Measurements from ENCODE around the gene HPS5. TPM values are rescaled to one million over a fixed set of nuclear protein-coding genes. Genes with fewer than 3 reads are reported as not detected.

HPS5 gene
- total and polyA plus RNA-seq, 2 of the 13 experiments (the other 11 are each of a cell fraction or from before 2014, with no cell fraction given), result 6.6 to 25.5 TPM

DNA sequence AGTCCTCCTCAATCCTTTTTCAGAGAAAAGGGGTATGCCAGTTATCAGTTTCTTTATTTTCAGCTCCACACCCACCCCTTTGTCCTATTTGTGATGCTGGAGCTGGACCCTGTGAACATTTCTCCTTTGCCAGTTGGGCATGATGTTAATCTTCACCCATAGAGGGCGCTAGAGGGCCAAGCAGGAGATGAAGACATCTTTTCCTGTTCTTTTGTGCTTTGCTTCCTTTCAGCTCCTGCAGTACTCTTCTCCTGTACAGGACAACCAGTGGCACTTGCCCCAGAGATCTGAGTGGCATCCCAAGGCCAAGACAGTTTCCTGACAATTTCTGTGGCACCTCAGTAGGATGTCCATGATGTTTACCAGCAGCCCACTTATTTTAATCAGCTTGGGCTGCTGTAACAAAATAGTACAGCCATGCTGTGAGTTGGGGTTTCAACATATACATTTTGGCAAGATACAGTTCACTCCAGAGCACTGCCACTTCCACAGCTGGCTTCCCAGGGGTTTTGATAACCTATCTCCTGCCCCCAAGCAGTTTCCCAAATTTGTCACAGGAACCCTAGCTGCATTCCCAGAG, 78.1 kb downstream of the HPS5 start (continued):
- TF ChIP-seq NFYB (CRISPR knock-in tag; IDR thresholded peaks at IDR 0.05), result no peak
- no peak for TF ChIP-seq PCBP2 (optimal IDR thresholded peaks at IDR 0.05; ENCODE audit: low read depth, low read length, poor library complexity, severe bottlenecking)
- no peak for TF ChIP-seq MTF2 (CRISPR knock-in tag; IDR thresholded peaks at IDR 0.05; ENCODE audit: borderline replicate concordance)
- TF ChIP-seq CBX5 (CRISPR knock-in tag; IDR thresholded peaks at IDR 0.05; ENCODE audit: borderline replicate concordance), result 0 out of 2 replicates have a peak, but pooled peaks have one; percentile 24
- no peak for TF ChIP-seq ZBTB20 (CRISPR knock-in tag; IDR thresholded peaks at IDR 0.05; ENCODE audit: borderline replicate concordance, low read depth)
- TF ChIP-seq ERF (CRISPR knock-in tag; IDR thresholded peaks at IDR 0.05), result 0 out of 2 replicates have a peak, but pooled peaks have one; percentile 37
- no peak for TF ChIP-seq KLF15 (CRISPR knock-in tag; IDR thresholded peaks at IDR 0.05; ENCODE audit: borderline replicate concordance)
- no peak for TF ChIP-seq ZBTB8A (CRISPR knock-in tag; IDR thresholded peaks at IDR 0.05; ENCODE audit: borderline replicate concordance, low read depth)
- TF ChIP-seq ZEB1 (IDR thresholded peaks at IDR 0.05; ENCODE audit: insufficient replicate concordance, low read depth), result no peak
- no peak for TF ChIP-seq RELA (CRISPR knock-in tag; IDR thresholded peaks at IDR 0.05)
- TF ChIP-seq ZNF598 (CRISPR knock-in tag; IDR thresholded peaks at IDR 0.05; ENCODE audit: borderline replicate concordance), result no peak
- TF ChIP-seq SOX5 (CRISPR knock-in tag; IDR thresholded peaks at IDR 0.05; ENCODE audit: borderline replicate concordance), result no peak
- TF ChIP-seq, protein P1, sequence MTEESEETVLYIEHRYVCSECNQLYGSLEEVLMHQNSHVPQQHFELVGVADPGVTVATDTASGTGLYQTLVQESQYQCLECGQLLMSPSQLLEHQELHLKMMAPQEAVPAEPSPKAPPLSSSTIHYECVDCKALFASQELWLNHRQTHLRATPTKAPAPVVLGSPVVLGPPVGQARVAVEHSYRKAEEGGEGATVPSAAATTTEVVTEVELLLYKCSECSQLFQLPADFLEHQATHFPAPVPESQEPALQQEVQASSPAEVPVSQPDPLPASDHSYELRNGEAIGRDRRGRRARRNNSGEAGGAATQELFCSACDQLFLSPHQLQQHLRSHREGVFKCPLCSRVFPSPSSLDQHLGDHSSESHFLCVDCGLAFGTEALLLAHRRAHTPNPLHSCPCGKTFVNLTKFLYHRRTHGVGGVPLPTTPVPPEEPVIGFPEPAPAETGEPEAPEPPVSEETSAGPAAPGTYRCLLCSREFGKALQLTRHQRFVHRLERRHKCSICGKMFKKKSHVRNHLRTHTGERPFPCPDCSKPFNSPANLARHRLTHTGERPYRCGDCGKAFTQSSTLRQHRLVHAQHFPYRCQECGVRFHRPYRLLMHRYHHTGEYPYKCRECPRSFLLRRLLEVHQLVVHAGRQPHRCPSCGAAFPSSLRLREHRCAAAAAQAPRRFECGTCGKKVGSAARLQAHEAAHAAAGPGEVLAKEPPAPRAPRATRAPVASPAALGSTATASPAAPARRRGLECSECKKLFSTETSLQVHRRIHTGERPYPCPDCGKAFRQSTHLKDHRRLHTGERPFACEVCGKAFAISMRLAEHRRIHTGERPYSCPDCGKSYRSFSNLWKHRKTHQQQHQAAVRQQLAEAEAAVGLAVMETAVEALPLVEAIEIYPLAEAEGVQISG (CRISPR knock-in tag; IDR thresholded peaks at IDR 0.05), result no peak
- TF ChIP-seq, protein P2, sequence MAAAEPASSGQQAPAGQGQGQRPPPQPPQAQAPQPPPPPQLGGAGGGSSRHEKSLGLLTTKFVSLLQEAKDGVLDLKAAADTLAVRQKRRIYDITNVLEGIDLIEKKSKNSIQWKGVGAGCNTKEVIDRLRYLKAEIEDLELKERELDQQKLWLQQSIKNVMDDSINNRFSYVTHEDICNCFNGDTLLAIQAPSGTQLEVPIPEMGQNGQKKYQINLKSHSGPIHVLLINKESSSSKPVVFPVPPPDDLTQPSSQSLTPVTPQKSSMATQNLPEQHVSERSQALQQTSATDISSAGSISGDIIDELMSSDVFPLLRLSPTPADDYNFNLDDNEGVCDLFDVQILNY (CRISPR knock-in tag; conservative IDR thresholded peaks at IDR 0.05), result no peak
- TF ChIP-seq GTF2F1 (IDR thresholded peaks at IDR 0.05; ENCODE audit: low read length), result no peak
- TF ChIP-seq, protein P3, sequence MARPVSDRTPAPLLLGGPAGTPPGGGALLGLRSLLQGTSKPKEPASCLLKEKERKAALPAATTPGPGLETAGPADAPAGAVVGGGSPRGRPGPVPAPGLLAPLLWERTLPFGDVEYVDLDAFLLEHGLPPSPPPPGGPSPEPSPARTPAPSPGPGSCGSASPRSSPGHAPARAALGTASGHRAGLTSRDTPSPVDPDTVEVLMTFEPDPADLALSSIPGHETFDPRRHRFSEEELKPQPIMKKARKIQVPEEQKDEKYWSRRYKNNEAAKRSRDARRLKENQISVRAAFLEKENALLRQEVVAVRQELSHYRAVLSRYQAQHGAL (CRISPR knock-in tag; IDR thresholded peaks at IDR 0.05; ENCODE audit: not compliant biosample characterization), result no peak
- no peak for TF ChIP-seq TSC22D2 (CRISPR knock-in tag; IDR thresholded peaks at IDR 0.05; ENCODE audit: borderline replicate concordance)
- TF ChIP-seq ZNF207 (IDR thresholded peaks at IDR 0.05; ENCODE audit: borderline replicate concordance), result no peak
- peak; percentile 76; the same call in 1 of the 2 replicates for TF ChIP-seq SMC3 (IDR thresholded peaks at IDR 0.05; ENCODE audit: low read length)
- TF ChIP-seq, protein P4, sequence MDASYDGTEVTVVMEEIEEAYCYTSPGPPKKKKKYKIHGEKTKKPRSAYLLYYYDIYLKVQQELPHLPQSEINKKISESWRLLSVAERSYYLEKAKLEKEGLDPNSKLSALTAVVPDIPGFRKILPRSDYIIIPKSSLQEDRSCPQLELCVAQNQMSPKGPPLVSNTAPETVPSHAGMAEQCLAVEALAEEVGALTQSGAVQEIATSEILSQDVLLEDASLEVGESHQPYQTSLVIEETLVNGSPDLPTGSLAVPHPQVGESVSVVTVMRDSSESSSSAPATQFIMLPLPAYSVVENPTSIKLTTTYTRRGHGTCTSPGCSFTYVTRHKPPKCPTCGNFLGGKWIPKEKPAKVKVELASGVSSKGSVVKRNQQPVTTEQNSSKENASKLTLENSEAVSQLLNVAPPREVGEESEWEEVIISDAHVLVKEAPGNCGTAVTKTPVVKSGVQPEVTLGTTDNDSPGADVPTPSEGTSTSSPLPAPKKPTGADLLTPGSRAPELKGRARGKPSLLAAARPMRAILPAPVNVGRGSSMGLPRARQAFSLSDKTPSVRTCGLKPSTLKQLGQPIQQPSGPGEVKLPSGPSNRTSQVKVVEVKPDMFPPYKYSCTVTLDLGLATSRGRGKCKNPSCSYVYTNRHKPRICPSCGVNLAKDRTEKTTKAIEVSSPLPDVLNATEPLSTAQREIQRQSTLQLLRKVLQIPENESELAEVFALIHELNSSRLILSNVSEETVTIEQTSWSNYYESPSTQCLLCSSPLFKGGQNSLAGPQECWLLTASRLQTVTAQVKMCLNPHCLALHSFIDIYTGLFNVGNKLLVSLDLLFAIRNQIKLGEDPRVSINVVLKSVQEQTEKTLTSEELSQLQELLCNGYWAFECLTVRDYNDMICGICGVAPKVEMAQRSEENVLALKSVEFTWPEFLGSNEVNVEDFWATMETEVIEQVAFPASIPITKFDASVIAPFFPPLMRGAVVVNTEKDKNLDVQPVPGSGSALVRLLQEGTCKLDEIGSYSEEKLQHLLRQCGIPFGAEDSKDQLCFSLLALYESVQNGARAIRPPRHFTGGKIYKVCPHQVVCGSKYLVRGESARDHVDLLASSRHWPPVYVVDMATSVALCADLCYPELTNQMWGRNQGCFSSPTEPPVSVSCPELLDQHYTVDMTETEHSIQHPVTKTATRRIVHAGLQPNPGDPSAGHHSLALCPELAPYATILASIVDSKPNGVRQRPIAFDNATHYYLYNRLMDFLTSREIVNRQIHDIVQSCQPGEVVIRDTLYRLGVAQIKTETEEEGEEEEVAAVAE (CRISPR knock-in tag; IDR thresholded peaks at IDR 0.05; ENCODE audit: borderline replicate concordance), result no peak
- TF ChIP-seq ZNF567 (CRISPR knock-in tag; IDR thresholded peaks at IDR 0.05; ENCODE audit: borderline replicate concordance), result no peak
- TF ChIP-seq STAG1 (CRISPR knock-in tag; IDR thresholded peaks at IDR 0.05), result peak; percentile 85
